GM18502 (cell line): ENCODE data around the gene SLC23A3.
"Not testable (repeated sequence)": the region's sequence is repeated elsewhere in the genome, so short reads cannot be mapped to it uniquely, and the experiment has no call there.

Experiments
- ATAC-seq: cut with Tn5 transposase; IDR thresholded peaks from one replicate; pipeline ENCODE4 v1.9.1; 2021; ENCODE audit warnings: mild to moderate bottlenecking; ENCODE audit not compliant: unreplicated experiment, poor library complexity

Gene SLC23A3

DNA sequence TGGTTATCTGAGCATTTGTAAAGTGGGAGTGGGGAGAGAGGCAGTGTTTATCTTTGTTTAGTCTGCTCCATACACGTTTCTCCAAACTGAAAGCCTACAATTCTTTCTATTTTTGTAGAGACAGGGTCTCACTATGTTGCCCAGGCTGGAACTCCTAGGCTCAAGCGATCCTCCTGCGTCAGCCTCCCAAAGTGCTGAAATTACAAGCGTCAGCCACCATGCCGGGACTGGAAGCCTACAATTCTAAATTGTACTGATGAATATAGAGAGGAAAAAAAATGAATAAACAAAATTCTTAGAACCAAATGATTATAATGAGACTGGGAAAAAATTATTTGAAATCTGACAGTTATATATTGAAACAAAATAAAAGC lies 35.3 kb upstream of the SLC23A3 start:
- ATAC-seq, result no peak

DNA sequence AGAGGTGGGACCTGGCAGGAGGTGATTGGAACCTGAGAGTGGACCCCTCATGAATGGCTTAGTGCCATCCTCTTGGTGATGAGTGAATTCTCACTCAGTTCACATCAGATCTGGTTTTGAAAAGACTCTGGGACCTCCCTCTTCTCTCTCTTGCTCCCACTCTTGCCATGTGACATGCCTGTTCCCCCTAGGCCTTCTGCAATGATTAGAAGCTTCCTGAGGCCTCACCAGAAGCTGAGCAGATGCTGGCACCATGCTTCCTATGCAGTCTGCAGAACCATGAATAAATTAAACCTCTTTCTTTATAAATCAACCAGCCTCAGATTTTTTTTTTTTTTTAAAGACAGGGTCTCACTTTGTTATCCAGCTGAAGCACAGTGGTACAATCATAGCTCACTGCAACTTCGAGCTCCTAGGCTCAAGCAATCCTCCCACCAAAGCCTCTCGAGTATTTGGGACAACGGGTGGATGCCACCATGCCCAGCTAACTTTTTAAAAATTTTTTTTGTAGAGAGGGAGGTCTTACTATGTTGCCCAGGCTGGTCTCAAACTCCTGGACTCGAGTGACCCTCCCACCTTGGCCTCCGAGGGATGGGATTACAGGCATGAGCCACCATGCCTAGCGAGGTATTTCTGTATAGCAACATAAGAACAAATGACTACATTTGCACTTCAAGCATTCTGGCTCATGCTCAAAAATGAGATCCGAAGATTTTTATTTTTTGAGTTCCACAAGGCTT lies 34.8 kb upstream of the SLC23A3 start:
- ATAC-seq, result no peak

DNA sequence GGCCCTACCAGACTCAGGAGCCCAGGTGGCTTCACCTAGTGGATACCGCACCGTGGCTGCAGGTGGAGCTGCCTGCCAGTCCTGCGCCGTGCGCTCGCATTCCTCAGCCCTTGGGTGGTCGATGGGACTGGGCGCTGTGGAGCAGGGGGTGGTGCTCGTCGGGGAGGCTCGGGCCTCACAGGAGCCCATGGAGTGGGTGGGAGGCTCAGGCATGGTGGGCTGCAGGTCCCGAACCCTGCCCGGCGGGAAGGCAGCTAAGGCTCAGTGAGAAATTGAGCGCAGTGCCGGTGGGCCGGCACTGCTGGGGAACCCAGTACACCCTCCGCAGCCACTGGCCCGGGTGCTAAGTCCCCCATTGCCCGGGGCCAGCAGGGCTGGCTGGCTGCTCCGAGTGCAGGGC lies 31.5 kb upstream of the SLC23A3 start:
- ATAC-seq, result not testable (repeated sequence)

DNA sequence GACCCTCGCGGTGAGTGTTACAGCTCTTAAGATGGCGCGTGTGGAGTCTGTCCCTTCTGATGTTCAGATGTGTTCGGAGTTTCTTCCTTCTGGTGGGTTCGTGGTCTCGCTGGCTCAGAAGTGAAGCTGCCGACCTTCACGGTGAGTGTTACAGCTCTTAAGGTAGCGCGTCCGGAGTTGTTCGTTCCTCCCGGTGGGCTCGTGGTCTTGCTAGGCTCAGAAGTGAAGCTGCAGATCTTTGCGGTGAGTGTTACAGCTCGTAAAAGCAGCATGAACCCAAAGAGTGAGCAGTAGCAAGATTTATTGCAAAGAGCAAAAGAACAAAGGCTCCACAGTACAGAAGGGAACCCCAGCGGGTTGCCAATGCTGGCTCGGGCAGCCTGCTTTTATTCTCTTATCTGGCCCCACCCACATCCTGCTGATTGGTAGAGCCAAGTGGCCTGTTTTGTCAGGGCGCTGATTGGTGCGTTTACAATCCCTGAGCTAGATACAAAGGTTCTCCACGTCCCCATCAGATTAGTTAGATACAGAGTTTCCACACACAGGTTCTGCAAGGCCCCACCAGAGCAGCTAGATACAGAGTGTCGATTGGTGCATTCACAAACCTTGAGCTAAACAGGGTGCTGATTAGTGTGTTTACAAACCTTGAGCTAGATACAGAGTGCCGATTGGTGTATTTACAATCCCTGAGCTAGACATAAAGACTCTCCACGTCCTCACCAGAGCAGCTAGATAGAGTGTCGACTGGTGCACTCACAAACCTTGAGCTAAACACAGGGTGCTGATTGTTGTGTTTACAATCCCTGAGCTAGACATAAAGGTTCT lies 30.9 kb upstream of the SLC23A3 start:
- not testable (repeated sequence) for ATAC-seq

DNA sequence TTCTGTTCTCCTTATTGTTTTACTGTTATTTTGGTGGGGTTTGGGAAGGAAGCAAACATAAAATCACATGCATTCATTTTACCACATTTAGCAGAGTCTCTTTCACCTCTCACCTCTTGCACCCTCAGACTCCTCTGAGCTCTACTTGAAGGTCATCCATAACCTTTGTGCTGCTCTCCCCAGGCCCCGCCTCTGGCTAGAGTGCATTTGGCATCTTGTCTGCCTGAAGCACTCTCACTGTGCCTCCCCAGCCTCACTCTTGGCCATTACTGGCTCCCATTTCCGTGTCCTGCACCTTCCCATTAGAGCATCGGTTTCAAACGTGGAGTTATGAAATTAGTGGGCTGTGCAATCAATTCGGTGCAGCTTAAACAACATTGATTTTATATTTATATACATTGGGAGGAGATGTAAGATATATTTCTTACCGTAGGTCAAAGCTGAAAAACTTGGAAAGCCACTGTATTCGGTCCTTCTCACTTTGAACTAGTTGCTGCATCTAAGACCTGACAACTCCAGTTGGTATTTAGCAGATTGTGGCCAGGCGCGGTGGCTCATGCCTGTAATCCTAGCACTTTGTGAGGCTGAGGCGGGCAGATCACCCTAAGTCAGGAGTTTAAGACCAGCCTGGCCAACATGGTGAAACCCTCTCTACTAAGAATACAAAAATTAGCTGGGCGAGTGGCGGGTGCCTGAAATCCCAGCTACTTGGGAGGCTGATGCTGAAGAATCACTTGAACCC lies 29.8 kb upstream of the SLC23A3 start:
- no peak for ATAC-seq

DNA sequence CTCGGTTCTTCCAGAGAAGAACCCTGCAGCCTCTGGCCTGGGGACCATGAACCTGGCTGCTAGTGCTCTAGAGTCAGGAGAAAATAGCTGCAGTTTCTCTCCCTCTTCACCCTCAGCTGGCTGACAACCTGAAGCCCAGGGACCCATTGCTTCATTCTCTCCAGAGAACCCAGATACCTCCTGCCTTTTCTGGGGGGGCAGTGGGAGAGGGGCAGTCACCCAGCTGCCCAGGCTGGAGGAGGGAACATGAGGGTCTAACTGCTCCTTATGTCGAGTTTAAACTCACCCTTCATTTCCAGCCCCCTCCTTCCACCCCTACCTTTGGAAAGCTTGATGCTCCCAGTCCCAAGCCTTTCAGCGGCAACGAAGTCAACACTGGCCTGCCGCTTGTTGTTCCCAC lies 29.1 kb upstream of the SLC23A3 start:
- no peak for ATAC-seq

DNA sequence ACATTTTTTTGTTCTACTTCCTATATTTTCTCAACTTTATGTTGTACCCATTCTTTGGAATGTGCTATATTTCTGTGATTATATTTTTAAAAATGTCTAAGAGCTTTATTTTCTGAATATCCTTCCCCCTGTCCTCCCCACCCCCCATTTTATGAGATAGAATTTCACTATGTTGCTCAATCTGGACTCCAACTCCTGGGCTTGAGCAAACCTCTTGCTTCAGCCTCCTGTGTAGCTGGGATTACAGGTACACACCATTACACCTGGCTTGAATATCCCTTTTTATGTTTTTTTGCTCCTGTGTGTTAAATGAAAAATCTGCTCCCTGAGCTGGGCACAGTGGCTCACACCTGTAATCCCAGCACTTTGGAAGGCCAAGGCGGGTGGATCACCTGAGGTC lies 27.6 kb upstream of the SLC23A3 start:
- ATAC-seq, result no peak

DNA sequence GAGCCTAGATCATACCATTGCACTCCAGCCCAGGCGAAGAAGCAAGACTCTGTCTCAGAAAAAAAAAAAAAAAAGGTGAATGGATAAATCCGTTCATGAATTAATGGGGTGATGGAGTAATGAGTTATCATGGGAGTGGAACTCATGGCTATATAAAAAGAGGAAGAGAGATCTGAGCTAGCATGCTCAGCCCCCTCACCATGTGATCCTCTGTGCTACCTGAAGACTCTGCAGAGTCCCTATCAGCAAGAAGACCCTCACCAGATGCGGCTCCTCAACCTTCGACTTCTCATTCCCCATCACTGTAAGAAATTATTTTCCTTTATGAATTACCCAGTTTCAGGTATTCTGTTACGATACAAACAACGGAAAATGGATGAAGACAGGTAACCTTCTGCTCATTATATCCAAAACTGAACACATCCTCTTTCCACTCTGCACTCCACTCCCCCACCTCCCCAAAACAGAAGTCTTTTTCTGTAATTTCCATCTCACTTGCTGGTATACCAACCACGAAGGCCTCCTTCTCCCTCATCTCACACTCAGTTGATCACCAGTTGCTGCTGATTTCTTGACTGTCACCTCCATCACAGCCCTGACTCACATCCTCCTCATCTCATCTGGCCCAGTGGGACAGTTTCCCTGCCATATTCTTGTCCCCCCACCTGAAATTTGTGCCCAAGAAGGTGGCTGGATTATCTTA lies 17.1 kb upstream of the SLC23A3 start:
- ATAC-seq, result no peak

DNA sequence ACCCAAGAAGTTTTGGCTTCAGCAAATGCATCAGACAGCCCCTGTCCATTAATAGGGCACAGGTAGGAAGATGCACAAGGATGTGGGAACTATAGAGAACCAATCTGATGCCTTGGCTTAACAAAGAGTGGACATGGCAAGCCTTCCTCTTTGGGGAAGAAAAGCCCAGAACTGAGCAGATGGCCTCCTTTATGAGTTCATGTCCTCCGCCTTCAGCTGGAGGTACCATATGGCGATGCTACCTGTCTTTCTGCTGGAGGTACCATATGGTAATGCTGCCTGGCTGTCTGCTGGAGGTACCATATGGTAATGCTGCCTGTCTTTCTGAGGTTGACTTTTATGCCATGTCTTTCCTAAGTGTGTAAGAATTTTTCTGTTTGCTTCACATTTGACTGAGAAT lies 14.3 kb upstream of the SLC23A3 start:
- no peak for ATAC-seq

DNA sequence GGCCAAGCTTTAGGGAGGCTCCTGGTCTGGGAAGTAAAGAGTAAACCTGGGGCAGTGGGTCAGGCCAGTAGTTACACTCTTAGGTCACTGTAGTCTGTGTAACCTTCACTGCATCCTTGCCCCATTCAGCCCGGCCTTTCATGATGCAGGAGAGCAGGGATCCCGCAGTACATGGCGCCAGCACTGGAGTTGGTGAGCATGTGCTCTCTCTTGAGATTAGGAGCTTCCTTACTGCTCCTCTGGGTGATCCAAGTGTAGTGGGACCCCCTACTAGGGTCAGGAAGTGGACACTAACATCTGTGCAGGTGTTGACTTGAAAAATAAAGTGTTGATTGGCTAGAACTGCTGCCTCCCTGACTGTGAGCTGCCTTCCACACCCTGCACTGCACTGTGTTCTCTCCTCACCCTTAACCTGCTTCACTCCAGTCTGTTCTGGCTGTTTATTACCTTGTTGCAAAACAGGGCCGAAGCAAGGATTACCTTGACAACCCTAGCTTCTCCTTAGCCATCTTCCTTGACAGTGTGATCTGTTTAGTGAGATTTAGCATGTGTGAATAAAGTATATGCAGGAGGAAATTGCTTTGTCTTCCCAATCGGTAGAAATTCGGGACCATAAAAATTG lies 13.4 kb upstream of the SLC23A3 start:
- no peak for ATAC-seq

DNA sequence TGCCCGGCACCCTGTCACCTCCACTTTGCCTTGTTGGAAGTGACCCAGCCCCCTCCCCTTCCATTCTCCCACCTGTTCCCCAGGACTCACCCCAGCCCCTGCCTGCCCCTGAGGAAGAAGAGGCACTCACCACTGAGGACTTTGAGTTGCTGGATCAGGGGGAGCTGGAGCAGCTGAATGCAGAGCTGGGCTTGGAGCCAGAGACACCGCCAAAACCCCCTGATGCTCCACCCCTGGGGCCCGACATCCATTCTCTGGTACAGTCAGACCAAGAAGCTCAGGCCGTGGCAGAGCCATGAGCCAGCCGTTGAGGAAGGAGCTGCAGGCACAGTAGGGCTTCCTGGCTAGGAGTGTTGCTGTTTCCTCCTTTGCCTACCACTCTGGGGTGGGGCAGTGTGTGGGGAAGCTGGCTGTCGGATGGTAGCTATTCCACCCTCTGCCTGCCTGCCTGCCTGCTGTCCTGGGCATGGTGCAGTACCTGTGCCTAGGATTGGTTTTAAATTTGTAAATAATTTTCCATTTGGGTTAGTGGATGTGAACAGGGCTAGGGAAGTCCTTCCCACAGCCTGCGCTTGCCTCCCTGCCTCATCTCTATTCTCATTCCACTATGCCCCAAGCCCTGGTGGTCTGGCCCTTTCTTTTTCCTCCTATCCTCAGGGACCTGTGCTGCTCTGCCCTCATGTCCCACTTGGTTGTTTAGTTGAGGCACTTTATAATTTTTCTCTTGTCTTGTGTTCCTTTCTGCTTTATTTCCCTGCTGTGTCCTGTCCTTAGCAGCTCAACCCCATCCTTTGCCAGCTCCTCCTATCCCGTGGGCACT lies 12.7 kb upstream of the SLC23A3 start:
- ATAC-seq, result no peak

DNA sequence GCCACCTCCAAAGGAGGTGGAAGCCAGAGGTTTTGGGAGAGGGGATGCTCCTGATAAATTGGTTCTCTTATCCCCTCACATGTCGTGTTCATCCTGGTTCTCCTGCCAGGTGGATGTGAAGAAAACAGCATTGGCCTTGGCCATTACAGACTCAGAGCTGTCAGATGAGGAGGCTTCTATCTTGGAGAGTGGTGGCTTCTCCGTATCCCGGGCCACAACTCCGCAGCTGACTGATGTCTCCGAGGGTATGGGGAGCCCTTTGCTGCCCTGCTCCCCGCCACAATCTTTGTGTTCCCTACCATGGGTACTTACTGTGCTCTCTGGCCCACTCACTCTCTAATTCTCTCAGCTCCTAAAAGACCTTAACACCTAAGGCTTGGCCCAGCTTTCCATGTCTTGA lies 11.7 kb upstream of the SLC23A3 start:
- no peak for ATAC-seq

DNA sequence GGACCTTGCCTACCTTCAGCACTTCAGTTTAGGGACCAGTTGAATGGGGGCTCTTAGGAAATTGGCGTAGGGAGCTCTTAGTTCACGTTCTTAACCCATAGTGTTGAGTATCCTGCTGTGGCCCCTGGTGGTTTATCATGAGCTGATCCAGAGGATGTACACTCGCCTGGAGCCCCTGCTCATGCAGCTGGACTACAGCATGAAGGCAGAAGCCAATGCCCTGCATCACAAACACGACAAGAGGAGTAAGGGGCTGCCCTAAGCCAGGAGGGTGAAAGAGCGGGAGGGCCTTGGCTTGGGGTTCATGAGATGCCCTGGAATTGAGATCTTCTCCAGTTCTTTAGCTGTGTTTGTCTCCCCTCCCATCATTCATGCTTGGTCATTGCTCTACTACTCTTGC lies 11.1 kb upstream of the SLC23A3 start:
- no peak for ATAC-seq

DNA sequence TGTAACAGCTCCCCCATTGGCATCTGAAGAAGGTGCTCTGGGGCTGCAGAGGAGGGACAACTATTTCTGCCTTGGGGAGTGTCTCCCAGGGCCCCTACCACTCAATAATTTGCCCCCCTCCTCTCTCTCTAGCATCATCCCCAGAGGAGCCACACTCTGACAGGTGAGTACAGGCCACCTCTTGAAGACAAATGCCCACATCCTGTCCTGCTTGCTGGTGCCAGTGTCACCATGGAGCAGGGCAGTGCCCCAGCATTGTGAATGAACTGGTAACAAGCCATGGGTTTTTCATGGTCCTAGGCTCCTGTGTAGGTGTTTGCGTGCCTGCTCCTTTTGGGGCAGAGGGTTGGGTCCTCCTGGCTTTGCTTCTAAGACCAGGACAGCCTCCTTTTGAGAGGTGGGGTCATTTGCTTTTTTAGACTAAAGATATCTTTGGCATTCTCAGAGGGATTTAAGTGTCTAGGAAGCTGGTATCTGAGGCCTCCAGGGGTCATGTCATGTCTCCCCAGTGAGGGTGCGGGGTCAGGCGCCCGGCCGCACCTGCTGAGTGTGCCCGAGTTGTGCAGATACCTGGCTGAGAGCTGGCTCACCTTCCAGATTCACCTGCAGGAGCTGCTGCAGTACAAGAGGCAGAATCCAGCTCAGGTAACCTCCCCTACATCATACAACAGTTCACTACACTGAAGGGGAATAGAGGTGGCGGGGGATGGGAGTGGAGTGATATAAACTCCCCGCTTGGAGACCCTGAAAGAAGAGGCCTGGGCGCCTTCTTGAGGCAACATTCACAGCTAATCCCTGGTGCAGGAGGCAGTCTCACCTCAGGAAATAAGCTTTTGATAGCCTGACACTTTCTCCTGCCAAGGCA lies 10.0 kb upstream of the SLC23A3 start:
- no peak for ATAC-seq

DNA sequence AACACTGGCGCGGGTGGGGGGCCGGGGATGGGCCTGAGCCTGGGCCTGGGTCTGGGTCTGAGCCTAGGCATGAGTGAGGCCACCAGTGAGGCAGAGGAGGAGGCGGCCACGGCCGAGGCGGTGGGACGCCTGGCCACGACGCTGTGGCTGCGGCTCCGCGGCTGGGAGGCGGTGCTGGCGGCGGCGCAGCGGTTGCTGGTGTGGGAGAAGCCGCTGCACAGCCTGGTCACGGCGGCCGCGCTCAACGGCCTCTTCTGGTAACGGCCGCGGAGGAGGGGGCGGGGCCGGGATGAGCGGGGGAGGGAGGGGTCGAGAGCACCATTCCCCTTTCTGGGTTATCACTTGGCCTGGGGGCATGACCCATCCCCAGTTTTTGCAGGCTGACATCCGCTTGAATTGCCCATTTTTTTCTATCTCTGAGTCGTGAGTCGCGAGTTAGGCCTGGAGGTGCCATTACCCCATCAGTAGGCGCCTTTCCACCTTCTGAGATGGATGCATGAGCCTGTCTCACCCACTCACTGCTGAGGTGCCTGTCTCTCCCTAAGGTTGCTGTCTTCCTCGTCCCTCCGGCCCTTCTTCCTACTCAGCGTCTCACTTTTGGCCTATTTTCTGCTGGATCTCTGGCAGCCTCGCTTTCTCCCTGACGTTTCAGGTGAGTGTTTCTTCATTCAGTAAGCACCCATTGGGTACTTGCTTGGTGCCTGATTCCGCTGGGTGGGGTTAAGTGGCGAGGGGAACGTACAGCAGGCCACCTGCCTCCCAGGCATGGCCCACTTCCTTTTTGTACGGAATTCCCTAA lies 8.7 kb upstream of the SLC23A3 start:
- ATAC-seq, result peak; percentile 10

DNA sequence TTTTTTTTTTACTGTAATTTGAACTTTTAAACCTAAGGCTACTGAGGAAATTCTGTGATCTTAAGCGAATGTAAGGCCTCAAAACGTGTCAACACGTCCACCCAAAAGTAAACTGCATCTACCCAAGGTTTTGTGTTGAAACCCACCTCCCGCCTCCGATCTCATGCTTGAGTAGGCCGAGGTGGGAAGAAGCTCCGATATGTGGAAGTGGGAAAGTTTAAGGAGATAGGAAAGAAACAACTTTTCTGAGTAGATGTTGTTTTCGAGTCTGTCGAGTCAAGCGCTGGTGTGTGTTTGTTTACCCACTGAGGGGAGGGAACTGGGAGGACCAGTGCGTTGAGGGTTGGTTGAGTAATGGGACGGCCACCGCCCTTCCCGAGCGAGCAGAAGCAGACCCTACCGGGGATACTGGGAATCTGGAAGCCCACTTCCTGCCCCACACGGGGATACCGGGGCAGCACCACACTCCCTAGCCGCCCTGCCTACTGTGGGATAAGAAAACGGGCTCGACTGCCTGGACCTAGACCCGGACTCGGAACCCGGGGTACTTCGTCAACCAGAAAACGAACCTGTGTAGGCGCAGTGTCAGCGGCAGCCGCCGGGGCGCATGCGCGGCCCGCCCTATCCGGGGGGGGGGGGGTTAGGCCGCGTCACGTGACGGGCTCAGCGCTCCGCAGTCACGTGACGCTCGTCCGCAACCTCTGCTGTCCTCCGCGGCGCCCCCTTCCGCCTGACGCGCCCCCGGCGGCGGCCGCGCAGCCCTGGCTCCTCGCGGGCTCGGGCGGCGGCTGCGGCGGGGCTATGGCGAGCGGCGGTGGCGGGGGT lies 7.9 kb upstream of the SLC23A3 start, which contains the start of gene RETREG2:
RETREG2 (plus strand) TSS at position 724 of the 825 bp plus-strand sequence; CDS start at position 802, 78 bp downstream.
- peak; percentile 53 for ATAC-seq
